Measurements from ENCODE around the gene MYH14.

GRCh38 chr19:50318438-50318837, 115.0 kb downstream of the MYH14 start:
- TF ChIP-seq, protein P1, sequence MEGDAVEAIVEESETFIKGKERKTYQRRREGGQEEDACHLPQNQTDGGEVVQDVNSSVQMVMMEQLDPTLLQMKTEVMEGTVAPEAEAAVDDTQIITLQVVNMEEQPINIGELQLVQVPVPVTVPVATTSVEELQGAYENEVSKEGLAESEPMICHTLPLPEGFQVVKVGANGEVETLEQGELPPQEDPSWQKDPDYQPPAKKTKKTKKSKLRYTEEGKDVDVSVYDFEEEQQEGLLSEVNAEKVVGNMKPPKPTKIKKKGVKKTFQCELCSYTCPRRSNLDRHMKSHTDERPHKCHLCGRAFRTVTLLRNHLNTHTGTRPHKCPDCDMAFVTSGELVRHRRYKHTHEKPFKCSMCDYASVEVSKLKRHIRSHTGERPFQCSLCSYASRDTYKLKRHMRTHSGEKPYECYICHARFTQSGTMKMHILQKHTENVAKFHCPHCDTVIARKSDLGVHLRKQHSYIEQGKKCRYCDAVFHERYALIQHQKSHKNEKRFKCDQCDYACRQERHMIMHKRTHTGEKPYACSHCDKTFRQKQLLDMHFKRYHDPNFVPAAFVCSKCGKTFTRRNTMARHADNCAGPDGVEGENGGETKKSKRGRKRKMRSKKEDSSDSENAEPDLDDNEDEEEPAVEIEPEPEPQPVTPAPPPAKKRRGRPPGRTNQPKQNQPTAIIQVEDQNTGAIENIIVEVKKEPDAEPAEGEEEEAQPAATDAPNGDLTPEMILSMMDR (IDR thresholded peaks at IDR 0.05) = no peak
- TF ChIP-seq POLR2A (IDR thresholded peaks at IDR 0.05) = no peak
